ENCODE data around the gene LEMD1. TPM values are rescaled to one million over a fixed set of nuclear protein-coding genes. Genes with fewer than 3 reads are reported as not detected.

The LEMD1 gene
- total and polyA plus RNA-seq, 2 experiments from 2014 or later: not detected

GRCh38 chr1:205351984-205352713 lies 69.7 kb downstream of the LEMD1 start:
- Histone ChIP-seq H3K9ac (no peak overlapping the region), H3K9me3 (ENCODE audit: low read depth) (no peaks in the 10 kb centered on the region), H3K4me3 (no peak overlapping the region), H3K9me2 (ENCODE audit: insufficient read depth) (no peaks in the 10 kb centered on the region), H3K27me3 (replicated peaks; ENCODE audit: insufficient read depth) (peaks cover 28% of the 10 kb centered on the region), H3F3A (ENCODE audit: insufficient read depth) (no peaks in the 10 kb centered on the region), H4K20me1 (ENCODE audit: insufficient read depth) (no peaks in the 10 kb centered on the region), H2AFZ (no peak overlapping the region), H3K4me1 (ENCODE audit: insufficient read depth) (peaks cover 4% of the 10 kb centered on the region; the same call in 1 of the 2 replicates), H3K27ac (no peak overlapping the region), H3K4me2 (ENCODE audit: unreplicated experiment) (no peak overlapping the region), H3K36me3 (ENCODE audit: low read depth) (no peaks in the 10 kb centered on the region), H3K79me2 (ENCODE audit: insufficient read depth) (no peaks in the 10 kb centered on the region)
- TF ChIP-seq EZH2phosphoT487 (IDR thresholded peaks at IDR 0.05; ENCODE audit: insufficient read depth, low read depth) (no peak), EZH2 (IDR thresholded peaks at IDR 0.05; ENCODE audit: insufficient read depth, poor library complexity, severe bottlenecking) (no peak)
- whole genome bisulfite sequencing, 2 experiments (ENCODE audit: low coverage in 1 of 2, low lambda C conversion rate in 2 of 2, missing lambda C conversion rate in 2 of 2): 48 to 51% methylated on average over 10 to 11 of the region's 11 CpGs
- in situ Hi-C loops (cut with MboI): loop anchor here (10.0 kb wide), 1 partner anchor 133 kb away; no protein-coding TSS in a partner anchor
- peak; percentile 55 for DNase-seq

DNA sequence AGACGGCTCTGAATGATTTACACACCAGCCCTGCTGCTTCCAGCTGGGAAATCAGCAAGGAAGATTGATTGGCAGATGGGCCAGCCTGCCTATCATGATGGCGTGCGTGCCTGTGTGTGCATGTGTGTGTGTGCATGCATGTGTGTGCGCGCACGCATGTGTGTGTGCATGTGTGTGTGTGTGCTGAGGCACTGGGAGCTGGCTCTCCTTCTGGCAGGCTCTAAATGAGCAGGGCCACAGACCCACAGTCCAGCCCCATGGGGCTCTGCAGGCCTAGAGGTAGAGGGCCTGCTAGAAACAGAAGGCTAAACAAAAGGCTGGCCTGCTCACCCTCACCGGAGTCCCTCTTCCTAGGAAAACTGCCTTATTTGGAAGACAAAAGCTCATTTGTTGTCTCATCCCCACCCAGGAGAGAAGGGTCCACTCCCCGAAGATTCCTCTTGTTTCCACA lies 71.1 kb downstream of the LEMD1 start:
- H3K4me1 ChIP-seq (ENCODE audit: insufficient read depth): peaks cover 4% of the 10 kb centered on the region; the same call in 1 of the 2 replicates
- no peak overlapping the region for H3K4me3 ChIP-seq
- peaks cover 37% of the 10 kb centered on the region for H3K27me3 ChIP-seq (replicated peaks; ENCODE audit: insufficient read depth)
- in situ Hi-C loops (cut with MboI): loop anchor here (10.0 kb wide), 1 partner anchor 134 kb away; no protein-coding TSS in a partner anchor
- H3K27ac ChIP-seq: no peak overlapping the region
- no peaks in the 10 kb centered on the region for H3K79me2 ChIP-seq (ENCODE audit: insufficient read depth)
- H3K9me3 ChIP-seq (ENCODE audit: low read depth): no peaks in the 10 kb centered on the region
- 52 to 61% methylated on average over 8 of the region's 8 CpGs for WGBS, 2 experiments (ENCODE audit: low coverage in 1 of 2, low lambda C conversion rate in 2 of 2, missing lambda C conversion rate in 2 of 2)
- H2AFZ ChIP-seq: no peak overlapping the region
- H3K36me3 ChIP-seq (ENCODE audit: low read depth): no peaks in the 10 kb centered on the region
- H3K9me2 ChIP-seq (ENCODE audit: insufficient read depth): no peaks in the 10 kb centered on the region
- TF ChIP-seq EZH2phosphoT487 (IDR thresholded peaks at IDR 0.05; ENCODE audit: insufficient read depth, low read depth) (no peak), EZH2 (IDR thresholded peaks at IDR 0.05; ENCODE audit: insufficient read depth, poor library complexity, severe bottlenecking) (no peak)
- DNase-seq: no peak
- H3K9ac ChIP-seq: no peak overlapping the region
- H3F3A ChIP-seq (ENCODE audit: insufficient read depth): no peaks in the 10 kb centered on the region
- no peaks in the 10 kb centered on the region for H4K20me1 ChIP-seq (ENCODE audit: insufficient read depth)
- no peak overlapping the region for H3K4me2 ChIP-seq (ENCODE audit: unreplicated experiment)

- Histone ChIP-seq H3K79me2 (ENCODE audit: insufficient read depth) (no peaks in the 10 kb centered on the region), H3K27ac (no peak overlapping the region), H4K20me1 (ENCODE audit: insufficient read depth) (no peaks in the 10 kb centered on the region), H2AFZ (no peak overlapping the region), H3K4me2 (ENCODE audit: unreplicated experiment) (no peak overlapping the region), H3K36me3 (ENCODE audit: low read depth) (no peaks in the 10 kb centered on the region), H3K9ac (no peak overlapping the region), H3K27me3 (replicated peaks; ENCODE audit: insufficient read depth) (peaks cover 43% of the 10 kb centered on the region), H3K4me1 (ENCODE audit: insufficient read depth) (peaks cover 1% of the 10 kb centered on the region; the same call in 1 of the 2 replicates), H3F3A (ENCODE audit: insufficient read depth) (no peaks in the 10 kb centered on the region), H3K4me3 (no peak overlapping the region), H3K9me2 (ENCODE audit: insufficient read depth) (no peaks in the 10 kb centered on the region), H3K9me3 (ENCODE audit: low read depth) (no peaks in the 10 kb centered on the region)
- in situ Hi-C loops (cut with MboI): loop anchor here (10.0 kb wide), 1 partner anchor 135 kb away; no protein-coding TSS in a partner anchor
- TF ChIP-seq EZH2phosphoT487 (IDR thresholded peaks at IDR 0.05; ENCODE audit: insufficient read depth, low read depth) (no peak), EZH2 (IDR thresholded peaks at IDR 0.05; ENCODE audit: insufficient read depth, poor library complexity, severe bottlenecking) (no peak)
- DNase-seq: no peak
- WGBS, 2 experiments (ENCODE audit: low coverage in 1 of 2, low lambda C conversion rate in 2 of 2, missing lambda C conversion rate in 2 of 2): 26 to 32% methylated on average over 4 of the region's 4 CpGs
Measured at GRCh38 chr1:205350124-205350523, 71.7 kb downstream of the LEMD1 start.

- no peak for DNase-seq
- H3K4me3 ChIP-seq: no peak overlapping the region
- H3K4me2 ChIP-seq (ENCODE audit: unreplicated experiment): no peak overlapping the region
- no peak overlapping the region for H3K27ac ChIP-seq
- H3K27me3 ChIP-seq (replicated peaks; ENCODE audit: insufficient read depth): peaks cover 55% of the 10 kb centered on the region
- in situ Hi-C loops (cut with MboI): no loop called here
- no peak overlapping the region for H2AFZ ChIP-seq
- no peak overlapping the region for H3K9ac ChIP-seq
- no peaks in the 10 kb centered on the region for H3K9me3 ChIP-seq (ENCODE audit: low read depth)
- no peaks in the 10 kb centered on the region for H3F3A ChIP-seq (ENCODE audit: insufficient read depth)
- no peak for TF ChIP-seq EZH2 (IDR thresholded peaks at IDR 0.05; ENCODE audit: insufficient read depth, poor library complexity, severe bottlenecking)
- TF ChIP-seq EZH2phosphoT487 (IDR thresholded peaks at IDR 0.05; ENCODE audit: insufficient read depth, low read depth): no peak
- 37 to 39% methylated on average over 5 of the region's 5 CpGs for WGBS, 2 experiments (ENCODE audit: low coverage in 1 of 2, low lambda C conversion rate in 2 of 2, missing lambda C conversion rate in 2 of 2)
- no peaks in the 10 kb centered on the region for H3K4me1 ChIP-seq (ENCODE audit: insufficient read depth)
- H3K36me3 ChIP-seq (ENCODE audit: low read depth): no peaks in the 10 kb centered on the region
- H3K9me2 ChIP-seq (ENCODE audit: insufficient read depth): no peaks in the 10 kb centered on the region
- no peaks in the 10 kb centered on the region for H4K20me1 ChIP-seq (ENCODE audit: insufficient read depth)
- no peaks in the 10 kb centered on the region for H3K79me2 ChIP-seq (ENCODE audit: insufficient read depth)
Measured at GRCh38 chr1:205348554-205349487, 73.0 kb downstream of the LEMD1 start.
